ENCODE results near the gene NDUFAF2.

DNA sequence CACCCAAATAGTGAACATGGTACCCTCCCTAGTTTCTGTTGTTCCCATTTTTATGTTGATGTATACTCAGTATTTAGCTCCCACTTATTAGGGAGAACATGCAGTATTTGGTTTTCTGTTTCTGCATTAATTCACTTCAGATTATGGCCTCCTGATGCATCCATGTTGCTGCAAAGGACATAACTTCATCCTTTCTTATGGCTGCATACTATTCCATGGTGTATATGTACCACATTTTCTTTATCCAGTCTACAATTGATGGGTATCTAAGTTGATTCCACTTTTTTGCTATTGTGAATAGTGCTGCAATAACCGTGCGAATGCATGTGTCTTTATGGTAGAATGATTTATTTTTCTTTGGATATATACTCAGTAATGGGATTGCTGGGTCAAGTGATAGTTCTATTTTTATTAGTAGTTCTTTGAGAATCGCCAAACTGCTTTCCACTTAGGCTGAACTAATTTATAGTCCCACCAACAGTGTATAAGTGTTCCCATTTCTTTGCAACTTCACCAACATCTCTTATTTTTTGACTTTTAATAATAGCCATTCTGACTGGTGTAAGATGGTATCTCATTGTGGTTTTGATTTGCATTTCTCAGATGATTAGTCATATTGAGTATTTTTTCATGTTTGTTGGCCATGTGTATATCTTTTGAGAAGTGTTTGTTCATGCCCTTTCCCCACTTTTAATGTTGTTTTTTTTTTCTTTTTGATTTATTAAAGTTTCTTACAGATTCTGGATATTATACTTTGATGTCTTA lies 137.7 kb downstream of the NDUFAF2 start:
- TF ChIP-seq, protein P1, sequence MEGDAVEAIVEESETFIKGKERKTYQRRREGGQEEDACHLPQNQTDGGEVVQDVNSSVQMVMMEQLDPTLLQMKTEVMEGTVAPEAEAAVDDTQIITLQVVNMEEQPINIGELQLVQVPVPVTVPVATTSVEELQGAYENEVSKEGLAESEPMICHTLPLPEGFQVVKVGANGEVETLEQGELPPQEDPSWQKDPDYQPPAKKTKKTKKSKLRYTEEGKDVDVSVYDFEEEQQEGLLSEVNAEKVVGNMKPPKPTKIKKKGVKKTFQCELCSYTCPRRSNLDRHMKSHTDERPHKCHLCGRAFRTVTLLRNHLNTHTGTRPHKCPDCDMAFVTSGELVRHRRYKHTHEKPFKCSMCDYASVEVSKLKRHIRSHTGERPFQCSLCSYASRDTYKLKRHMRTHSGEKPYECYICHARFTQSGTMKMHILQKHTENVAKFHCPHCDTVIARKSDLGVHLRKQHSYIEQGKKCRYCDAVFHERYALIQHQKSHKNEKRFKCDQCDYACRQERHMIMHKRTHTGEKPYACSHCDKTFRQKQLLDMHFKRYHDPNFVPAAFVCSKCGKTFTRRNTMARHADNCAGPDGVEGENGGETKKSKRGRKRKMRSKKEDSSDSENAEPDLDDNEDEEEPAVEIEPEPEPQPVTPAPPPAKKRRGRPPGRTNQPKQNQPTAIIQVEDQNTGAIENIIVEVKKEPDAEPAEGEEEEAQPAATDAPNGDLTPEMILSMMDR (IDR thresholded peaks at IDR 0.05; ENCODE audit: low read depth, low read length), result no peak
- TF ChIP-seq EZH2phosphoT487 (IDR thresholded peaks at IDR 0.05; ENCODE audit: low read depth), result no peak
